Measurements from ENCODE around the gene LPP.

LPP gene

GRCh38 chr3:188791311-188791710 lies 637.4 kb downstream of the LPP start:
- DNase-seq = no peak

GRCh38 chr3:188792793-188793192 lies 638.8 kb downstream of the LPP start:
- DNase-seq = no peak

GRCh38 chr3:188796122-188796631 lies 642.2 kb downstream of the LPP start:
- no peak for DNase-seq

GRCh38 chr3:188797045-188797444 lies 643.1 kb downstream of the LPP start:
- DNase-seq = no peak

- DNase-seq = no peak
These were observed 644.7 kb downstream of the LPP start for GRCh38 chr3:188798556-188799145.

- no peak for DNase-seq
These were observed 647.4 kb downstream of the LPP start for GRCh38 chr3:188801393-188801792.

GRCh38 chr3:188802645-188803044 lies 648.7 kb downstream of the LPP start:
- no peak for DNase-seq

- no peak for DNase-seq
These were observed 653.0 kb downstream of the LPP start for GRCh38 chr3:188807006-188807405.

- DNase-seq = no peak
These were observed 658.2 kb downstream of the LPP start for GRCh38 chr3:188812198-188812597.

GRCh38 chr3:188814581-188814980 lies 660.6 kb downstream of the LPP start:
- DNase-seq = no peak

GRCh38 chr3:188817103-188817934 lies 663.4 kb downstream of the LPP start:
- DNase-seq = no peak

- no peak for DNase-seq
These were observed 663.9 kb downstream of the LPP start for GRCh38 chr3:188817935-188818269.

- DNase-seq = no peak
These were observed 664.3 kb downstream of the LPP start for GRCh38 chr3:188818282-188818681.

GRCh38 chr3:188819939-188820338 lies 666.0 kb downstream of the LPP start:
- DNase-seq = no peak

GRCh38 chr3:188822004-188822403 lies 668.0 kb downstream of the LPP start:
- no peak for DNase-seq

GRCh38 chr3:188822411-188822810 lies 668.5 kb downstream of the LPP start:
- DNase-seq = no peak

- no peak for DNase-seq
These were observed 670.6 kb downstream of the LPP start for GRCh38 chr3:188824566-188824965.

GRCh38 chr3:188825901-188826300 lies 671.9 kb downstream of the LPP start:
- no peak for DNase-seq

GRCh38 chr3:188826574-188826973 lies 672.6 kb downstream of the LPP start:
- no peak for DNase-seq

- no peak for DNase-seq
These were observed 673.1 kb downstream of the LPP start for GRCh38 chr3:188827103-188827502.

- no peak for DNase-seq
These were observed 673.6 kb downstream of the LPP start for GRCh38 chr3:188827576-188827975.

GRCh38 chr3:188829130-188829529 lies 675.2 kb downstream of the LPP start:
- DNase-seq = no peak

- DNase-seq = no peak
These were observed 675.6 kb downstream of the LPP start for GRCh38 chr3:188829576-188829975.

GRCh38 chr3:188830893-188831292 lies 676.9 kb downstream of the LPP start:
- DNase-seq = peak; percentile 12

GRCh38 chr3:188832146-188832545 lies 678.2 kb downstream of the LPP start:
- DNase-seq = no peak
